Skin epidermis (tissue), 12 donors: Measurements from ENCODE around the gene CHD9.
"Not testable (repeated sequence)": the region's sequence is repeated elsewhere in the genome, so short reads cannot be mapped to it uniquely, and the experiment has no call there.

Experiments
- H3K27ac ChIP-seq, 21 experiments: fragments of 200-600 bp; sonication (generic) in 11 of 21; one replicate each; pipeline ENCODE4 v1.5.0; 2020; ENCODE audit warnings: mild to moderate bottlenecking in 3 of 21, inconsistent platforms in 2 of 21, moderate library complexity in 2 of 21
- H3K4me3 ChIP-seq, 7 experiments: fragments of 200-600 bp; sonication (generic) in 2 of 7; one replicate each; pipeline ENCODE4 v1.5.0; 2020; ENCODE audit warnings: inconsistent platforms in 2 of 7, mild to moderate bottlenecking in 2 of 7, moderate library complexity in 1 of 7

Gene CHD9

DNA sequence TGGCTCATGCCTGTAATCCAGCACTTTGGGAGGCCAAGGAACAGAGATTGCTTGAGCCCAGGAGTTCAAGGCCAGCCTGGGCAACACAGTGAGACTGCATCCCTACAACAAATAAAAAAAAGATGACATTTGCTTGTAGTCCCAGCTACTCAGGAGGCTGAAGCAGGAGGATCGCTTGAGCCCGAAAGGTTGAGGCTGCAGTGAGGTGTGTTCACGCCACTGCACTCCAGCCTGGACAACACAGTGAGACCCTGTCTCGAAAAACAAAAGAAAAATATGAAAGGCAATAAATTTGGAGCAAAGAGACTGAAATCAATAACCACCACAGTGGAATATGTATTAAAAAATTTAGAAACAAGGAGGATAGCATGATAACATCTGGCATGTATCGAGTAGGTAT, 235.7 kb downstream of the CHD9 start:
- no peak overlapping the region for H3K4me3 ChIP-seq
- H3K27ac ChIP-seq = no peak overlapping the region

DNA sequence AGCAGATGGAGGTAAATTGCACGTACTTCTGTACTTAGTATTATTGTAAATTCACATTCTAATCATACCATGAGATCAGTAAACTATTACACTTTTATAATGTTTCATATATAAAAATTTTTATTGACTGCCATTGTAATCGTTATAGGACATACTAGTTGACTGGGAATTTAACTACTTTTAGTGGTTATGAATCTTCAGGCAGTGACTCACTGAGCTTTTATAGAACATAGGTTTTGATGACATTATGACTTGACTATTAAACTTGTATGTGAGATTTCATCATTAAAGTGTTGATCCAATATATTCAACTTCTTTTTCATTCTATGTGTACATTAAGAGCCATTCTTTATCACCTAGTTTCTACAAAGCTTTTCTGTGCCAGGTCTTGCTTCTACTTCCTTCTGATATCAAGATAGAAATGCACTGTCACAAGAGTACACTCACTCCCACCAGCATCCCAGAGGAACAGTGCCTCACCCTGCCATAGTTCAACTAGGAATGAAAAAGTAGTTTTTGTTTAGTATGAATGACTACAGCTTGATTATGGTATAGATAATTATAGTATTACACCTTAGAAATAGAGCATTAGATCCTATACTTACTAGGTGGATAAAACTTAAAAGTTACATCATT, 237.1 kb downstream of the CHD9 start:
- no peak overlapping the region for H3K27ac ChIP-seq
- no peak overlapping the region for H3K4me3 ChIP-seq

DNA sequence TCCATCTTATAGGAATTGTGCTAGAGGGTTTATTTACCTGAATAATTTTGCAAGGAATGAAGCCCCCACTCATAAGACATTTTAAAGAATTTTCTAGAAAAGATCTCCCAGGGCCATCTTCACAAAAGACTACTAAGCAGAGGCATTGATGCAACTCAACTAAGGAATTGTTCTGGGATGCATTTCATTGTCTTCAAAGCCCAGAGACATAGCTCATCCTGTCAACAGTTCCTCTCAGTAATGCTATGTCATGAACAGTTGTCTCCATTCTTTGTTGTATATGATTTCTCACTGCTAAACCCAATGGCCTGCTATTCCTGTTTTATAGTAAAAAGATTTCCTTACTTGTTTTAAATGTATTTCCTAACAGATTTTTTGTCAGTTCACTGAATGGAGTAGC, 242.7 kb downstream of the CHD9 start:
- Histone ChIP-seq H3K27ac (no peak overlapping the region), H3K4me3 (no peak overlapping the region)

DNA sequence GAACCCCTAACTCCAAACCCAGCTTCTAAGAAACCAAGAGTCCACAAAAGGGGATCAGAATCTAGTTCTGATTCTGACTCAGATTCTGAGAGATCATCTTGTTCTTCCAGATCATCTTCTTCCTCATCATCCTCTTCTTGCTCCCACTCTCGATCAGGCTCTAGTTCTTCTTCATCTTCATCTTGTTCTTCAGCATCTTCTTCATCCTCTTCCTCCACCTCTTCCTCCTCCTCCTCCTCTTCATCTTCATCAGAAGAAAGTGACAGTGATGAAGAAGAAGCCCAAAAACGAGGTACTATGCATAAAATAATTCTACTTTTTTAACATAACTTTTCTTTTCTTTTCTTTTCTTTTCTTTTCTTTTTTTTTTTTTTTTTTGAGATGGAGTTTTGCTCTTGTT, 249.5 kb downstream of the CHD9 start:
- no peak overlapping the region for H3K4me3 ChIP-seq
- no peak overlapping the region for H3K27ac ChIP-seq

DNA sequence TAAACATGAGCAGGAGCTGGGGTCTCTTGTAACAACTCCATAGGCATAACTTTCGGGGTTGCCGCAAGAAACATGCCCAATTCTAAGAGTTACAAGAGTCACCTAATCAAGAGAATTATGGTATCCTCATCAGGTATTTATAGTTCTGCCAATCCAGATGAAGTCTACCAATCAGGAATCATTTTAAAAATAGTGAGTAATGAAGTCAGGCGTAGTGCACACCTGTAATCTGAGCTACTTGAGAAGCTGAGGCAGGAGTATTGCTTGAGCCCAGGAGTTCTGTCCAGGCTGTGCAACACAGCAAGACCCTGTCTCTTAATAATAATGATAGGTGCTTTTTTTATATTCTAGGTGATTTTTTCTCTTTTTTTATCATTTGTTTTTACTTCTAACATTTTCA, 251.0 kb downstream of the CHD9 start:
- Histone ChIP-seq H3K27ac (no peak overlapping the region), H3K4me3 (no peak overlapping the region)

DNA sequence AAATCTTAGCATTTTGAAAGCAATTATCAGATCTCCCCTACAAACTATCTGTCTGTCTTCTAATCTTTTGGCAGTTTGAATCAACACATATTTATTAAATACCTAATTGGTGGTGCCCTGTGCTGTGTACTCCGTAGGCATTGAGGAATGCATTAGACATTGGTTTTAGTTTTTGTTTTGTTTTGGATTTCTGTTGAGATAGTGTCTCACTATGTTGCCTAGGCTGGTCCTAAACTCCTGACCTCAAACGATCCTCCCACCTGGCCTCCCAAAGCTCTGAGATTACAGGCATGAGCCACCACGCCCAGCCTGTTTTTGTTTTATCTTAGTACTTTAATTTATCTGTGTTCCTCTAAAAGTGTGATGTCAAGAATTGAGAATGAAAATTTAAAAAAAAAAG, 254.7 kb downstream of the CHD9 start:
- no peak overlapping the region for H3K27ac ChIP-seq
- no peak overlapping the region for H3K4me3 ChIP-seq

DNA sequence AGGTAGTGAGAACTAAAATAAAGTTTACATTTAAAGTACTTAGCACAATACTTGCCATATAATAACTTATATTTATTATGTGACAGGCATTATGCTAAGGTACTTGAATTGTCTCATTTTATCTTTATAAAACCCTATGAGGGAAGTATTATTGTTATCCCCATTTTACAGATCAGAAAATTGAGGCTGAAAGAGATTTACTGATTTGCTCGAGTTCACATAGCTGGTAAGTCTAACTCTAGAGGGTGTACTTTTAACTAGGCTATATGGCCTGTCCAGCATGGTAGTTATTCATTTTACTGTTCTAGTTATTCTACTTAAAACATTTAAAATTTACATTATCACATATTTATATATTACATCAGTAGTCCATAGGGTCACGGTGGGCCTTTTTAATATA, 266.2 kb downstream of the CHD9 start:
- no peak overlapping the region for H3K4me3 ChIP-seq
- H3K27ac ChIP-seq = no peak overlapping the region

DNA sequence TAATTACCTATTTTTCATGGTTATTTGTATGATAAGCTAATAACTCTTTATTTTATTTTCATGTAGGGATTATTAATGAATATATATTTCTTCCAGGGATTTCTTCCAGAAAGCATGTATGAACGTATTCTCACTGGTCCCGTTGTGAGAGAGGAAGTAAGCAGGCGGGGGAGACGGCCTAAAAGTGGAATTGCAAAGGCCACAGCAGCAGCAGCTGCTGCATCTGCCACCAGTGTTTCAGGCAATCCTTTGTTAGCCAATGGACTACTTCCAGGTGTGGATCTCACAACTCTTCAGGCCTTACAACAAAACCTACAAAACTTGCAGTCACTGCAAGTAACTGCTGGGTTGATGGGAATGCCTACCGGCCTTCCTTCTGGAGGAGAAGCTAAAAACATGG, 269.1 kb downstream of the CHD9 start:
- no peak overlapping the region for H3K27ac ChIP-seq
- H3K4me3 ChIP-seq = no peak overlapping the region

DNA sequence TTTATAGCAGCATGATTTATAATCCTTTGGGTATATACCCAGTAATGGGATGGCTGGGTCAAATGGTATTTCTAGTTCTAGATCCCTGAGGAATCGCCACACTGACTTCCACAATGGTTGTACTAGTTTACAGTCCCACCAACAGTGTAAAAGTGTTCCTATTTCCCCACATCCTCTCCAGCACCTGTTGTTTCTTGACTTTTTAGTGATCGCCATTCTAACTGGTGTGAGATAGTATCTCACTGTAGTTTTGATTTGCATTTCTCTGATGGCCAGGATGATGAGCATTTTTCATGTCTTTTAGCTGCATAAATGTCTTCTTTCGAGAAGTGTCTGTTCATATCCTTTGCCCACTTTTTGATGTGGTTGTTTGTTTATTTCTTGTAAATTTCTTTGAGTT, 276.2 kb downstream of the CHD9 start:
- not testable (repeated sequence) for H3K4me3 ChIP-seq, H3K27ac ChIP-seq

DNA sequence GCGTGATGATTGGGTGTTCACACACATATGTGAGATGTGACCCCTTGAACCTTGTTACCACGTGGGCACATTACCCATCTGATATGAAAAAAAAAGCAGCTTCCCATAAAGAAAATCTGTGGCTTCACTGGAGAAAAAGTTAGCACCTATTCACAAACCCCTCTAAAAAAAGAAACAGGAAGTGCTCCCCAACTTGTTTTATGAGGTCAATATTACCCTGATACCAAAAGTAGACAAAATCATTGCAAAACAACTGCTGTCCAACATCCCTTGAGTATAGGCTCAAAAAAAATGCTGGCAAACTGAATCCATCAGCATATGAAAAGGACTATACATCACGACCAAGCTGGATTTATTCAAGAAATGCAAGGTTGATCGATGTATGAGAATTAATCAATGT, 279.8 kb downstream of the CHD9 start:
- Histone ChIP-seq H3K27ac (no peak overlapping the region), H3K4me3 (no peak overlapping the region)

DNA sequence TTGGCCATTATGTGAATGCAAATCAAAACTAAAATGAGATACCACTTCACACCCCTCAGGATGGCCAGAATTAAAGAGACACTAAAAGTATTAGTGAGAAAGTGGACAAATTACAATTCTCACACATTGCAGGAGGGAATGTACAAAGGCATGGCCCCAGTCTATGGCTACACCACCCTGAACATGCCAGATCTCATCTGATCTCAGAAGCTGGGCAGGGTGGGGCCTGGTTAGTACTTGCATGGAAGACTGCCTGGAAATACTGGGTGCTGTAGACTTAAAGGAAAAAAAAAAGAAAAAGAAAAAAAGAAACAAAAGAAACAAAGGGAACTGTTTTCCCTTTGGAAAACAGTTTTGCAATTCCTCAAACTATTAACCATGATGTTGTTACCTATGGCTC, 282.5 kb downstream of the CHD9 start:
- Histone ChIP-seq H3K27ac (no peak overlapping the region), H3K4me3 (no peak overlapping the region)

DNA sequence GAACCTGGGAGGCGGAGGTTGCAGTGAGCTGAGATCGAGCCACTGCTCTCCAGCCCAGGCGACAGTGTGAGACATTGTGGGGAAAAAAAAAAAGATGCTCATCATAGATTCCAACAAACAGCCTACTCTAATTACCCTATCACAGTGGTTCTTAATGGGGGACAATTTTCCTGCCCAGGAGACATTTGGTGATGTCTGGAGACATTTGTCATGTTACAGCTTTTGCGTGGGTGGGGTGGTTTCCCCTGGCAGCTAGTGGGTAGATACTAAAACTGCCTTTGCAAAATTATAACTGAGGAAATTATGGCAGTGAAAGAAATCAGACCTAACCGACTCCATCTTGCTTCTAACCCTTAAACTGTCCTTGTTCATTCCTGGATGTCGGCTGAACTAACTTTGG, 287.0 kb downstream of the CHD9 start:
- no peak overlapping the region for H3K27ac ChIP-seq

DNA sequence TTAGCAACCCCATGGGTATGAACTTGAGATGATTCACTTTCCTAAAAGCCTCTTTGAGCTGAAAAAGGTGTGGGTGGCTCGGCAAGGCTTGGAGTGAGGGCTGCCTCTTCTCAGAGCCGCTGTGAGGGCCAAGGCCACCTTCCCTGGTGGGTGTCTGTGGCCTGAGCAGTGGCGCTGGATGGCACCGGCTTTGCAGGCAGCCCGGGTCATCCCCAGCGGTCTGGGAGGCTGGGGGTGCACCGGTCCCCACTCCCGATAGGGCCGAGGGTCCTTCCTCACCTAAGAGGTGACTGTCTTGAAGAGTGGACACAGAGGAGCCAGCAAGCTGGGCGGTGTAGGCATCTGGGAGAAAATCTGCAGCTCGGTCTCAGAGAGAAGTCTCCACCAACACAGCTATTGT, 300.3 kb downstream of the CHD9 start:
- Histone ChIP-seq H3K27ac (no peak overlapping the region), H3K4me3 (no peak overlapping the region)

More for the DNA sequence above, 287.0 kb downstream of the CHD9 start:
- no peak overlapping the region for H3K4me3 ChIP-seq

DNA sequence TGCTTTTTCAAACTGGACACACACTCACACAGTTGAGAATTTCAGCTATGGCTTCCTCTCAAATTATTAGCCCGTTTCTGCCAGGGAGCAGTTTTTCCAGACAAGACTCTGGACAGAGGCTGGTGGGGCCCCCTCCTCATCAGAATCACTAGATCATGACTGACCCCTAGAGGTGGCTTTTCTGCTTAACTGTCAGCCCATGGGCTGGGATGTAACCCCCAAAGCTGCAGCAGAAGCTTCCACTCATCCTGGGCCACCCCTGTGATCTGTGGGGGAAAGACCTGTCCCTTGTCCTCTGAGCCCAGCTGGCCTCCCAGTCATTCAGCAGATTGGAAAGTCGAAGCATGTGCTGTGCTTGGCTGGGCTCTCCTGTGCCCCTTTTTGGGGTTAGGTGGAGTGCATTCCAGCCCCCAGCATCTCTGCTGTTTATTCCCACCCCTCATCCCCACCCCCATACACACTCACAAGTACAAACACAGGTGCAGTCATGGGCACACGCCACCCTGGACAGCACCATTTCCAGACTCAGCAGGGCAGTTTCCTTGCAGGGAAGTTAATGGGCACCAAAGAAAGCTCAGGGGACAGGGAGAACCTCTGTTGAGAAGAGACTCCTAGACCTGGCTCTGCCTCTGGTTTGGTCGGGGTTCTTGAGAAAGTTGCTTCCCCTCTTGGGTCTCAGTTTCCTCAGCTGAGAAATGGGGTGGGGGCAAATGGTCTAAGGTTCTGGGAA, 301.9 kb downstream of the CHD9 start:
- H3K27ac ChIP-seq = no peak overlapping the region
- no peak overlapping the region for H3K4me3 ChIP-seq

DNA sequence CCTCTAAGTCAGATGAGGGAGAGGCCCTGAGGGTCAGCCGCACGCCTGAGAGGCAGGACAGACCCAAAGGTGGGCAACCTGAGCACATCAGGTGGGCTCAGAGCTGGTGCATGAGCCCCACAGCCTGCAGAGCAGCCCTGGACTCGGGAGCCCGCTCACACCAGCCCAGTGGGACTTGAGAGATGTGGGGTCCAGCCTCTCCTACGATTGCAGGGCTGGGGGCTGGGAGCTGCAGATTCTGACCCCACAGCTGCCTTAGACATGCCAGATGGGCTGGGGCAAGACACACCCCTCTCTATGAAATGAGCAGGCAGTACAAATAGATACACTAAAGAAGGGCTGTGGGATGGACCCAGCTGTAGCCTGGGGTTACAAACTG, 302.4 kb downstream of the CHD9 start:
- H3K4me3 ChIP-seq = no peak overlapping the region
- H3K27ac ChIP-seq = no peak overlapping the region

DNA sequence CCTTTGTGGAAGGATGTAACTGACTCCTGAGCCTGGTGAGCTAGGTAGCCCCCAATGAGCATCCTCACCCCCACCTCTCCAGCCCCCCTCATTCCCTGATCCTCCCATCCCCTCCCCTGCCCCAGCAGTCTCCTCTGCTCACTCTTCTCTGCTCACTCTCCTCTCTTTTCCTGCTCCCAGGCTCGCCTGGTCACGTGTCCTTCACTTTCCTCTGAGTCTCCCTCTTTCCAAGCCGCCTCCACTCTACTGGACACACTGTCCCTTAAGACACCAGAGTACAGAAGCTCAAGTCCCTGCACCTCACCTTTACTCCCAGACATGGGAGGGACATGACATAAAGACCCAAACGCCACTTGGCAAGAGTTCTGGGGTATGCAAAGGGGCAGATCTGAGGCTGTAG, 303.2 kb downstream of the CHD9 start:
- H3K27ac ChIP-seq = no peak overlapping the region
- H3K4me3 ChIP-seq = no peak overlapping the region

DNA sequence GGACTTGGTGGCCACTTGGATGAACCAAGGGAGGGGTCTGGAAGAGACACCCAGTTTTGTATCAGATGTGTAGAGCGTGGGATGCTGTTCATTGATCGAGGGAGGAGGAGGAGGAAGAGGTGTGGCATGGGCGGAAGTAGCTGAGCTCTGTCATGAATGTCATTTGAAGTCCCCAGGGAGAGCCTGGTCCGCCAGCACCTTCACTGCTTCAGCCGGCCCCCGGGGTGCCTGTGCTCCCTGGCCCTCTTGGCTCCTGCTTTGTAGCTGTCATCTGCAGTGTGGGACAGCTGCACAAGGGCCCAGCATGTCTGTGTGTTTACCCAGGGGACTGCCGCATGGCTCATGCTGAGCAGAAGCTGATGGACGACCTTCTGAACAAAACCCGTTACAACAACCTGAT, 304.1 kb downstream of the CHD9 start:
- no peak overlapping the region for H3K27ac ChIP-seq

DNA sequence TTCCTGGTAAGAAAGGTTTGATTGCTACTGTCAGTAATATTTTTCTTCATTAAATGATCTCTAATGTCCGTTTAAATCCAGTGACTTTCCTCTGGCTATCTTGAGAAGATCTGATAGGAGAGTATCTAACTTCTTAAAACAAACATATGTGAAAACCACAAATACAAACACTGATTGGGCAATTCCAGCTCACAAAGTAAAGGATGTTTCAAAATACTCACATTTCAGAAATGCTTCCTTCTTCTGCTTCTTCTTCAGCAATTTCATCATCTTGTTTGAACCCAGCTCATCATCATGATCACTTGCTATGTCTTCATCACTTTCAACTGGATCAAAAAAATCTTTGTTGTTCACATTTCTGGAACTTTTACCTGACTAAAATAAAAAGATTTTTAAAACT, 315.1 kb downstream of the CHD9 start:
- Histone ChIP-seq H3K4me3 (no peak overlapping the region), H3K27ac (no peak overlapping the region)

More for the DNA sequence above, 304.1 kb downstream of the CHD9 start:
- no peak overlapping the region for H3K4me3 ChIP-seq

DNA sequence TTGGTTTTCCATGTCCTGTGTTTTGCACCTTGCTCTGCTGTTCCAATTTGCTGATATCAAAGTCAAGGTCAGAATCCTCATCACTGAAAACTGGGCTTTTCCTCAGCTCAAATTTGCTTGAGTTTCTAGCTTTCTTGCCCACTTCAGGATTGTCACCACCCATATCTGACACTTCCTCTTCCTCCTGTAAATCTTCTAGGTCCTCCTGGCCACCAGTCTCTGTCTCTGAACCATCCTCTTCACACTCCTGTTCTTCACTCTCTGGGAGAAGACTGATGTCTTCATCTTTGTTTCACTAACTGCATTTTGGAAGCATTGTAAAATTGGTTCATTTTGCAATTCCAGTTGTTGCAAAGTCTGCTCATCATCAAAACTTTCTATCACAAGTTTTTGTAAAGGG, 316.0 kb downstream of the CHD9 start:
- Histone ChIP-seq H3K27ac (no peak overlapping the region), H3K4me3 (no peak overlapping the region)

DNA sequence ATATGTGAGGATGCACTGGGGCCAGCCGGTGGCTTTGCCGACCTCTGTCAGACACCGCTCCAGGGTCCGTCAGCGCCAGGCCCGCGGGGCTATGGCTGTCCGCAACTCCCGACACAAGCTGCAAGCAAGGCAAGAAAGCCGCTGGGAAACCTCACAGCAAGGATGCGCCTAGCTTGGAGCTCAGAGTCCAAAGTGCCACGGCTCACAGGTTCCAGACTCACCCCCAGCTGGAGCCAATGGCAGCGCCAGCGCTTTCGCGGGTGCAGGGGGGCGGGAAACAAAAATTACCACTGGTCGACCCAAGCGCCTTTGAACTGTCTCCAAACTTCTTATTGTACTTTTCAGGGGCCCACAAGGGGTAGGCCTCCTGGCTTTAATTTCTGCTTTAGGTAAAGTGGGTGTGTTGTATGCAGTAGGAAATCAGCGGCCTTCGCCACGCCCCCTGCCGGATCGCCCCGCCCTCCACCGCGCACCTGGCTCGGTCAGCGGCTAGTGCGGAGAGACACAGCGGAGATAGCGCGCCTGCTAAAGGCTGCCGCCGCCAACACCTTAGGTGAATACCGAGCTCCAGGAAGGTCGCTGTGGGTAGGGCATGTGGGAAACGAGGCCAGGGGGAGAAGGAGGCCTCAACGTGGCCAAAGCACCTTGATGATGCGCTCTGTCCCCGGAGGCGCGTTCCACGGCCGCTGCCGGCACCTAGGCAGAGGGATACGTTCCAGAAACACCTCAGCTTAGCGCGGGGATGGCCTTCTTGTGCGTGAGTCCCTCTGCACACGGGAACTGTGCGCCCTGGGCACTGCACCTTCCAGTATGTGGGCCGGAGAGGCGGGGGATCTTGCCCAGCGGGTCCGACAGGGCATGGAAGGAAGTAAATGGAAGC, 318.4 kb downstream of the CHD9 start:
- peak overlapping the region in 2 of 21 experiments; percentile 24 to 37 for H3K27ac ChIP-seq
- H3K4me3 ChIP-seq = peak overlapping the region; percentile 15 to 51 (median 33)

DNA sequence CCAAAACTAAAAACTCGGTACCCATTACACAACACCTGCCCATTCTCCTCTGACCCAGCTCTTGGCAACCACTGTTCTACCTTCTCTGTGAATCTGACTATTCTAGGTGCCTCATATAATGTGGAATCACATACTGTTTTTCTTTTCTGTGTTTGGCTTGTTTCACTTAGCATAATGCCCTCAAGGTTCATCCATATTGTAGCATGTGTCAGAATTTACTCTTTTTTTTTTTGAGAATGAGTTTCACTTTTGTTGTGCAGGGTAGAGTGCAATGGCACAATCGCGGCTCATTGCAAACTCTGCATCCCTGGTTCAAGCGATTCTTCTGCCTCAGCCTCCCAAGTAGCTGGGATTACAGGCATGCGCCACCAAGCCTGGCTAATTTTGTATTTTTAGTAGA, 320.0 kb downstream of the CHD9 start:
- H3K4me3 ChIP-seq = no peak overlapping the region
- no peak overlapping the region for H3K27ac ChIP-seq
